Activated CD4-positive, alpha-beta T cell treated with anti-CD3 and anti-CD28 coated beads for 4 hours (primary cell): ENCODE measurements around the gene STPG4.

ENCODE experiments used
- DNase-seq, 2 donors: peaks; one replicate each; pipeline ENCODE4 v3.0.0-alpha.2; 2020

Gene STPG4

GRCh38 chr2:47086054-47086471 lies 69.0 kb downstream of the STPG4 start:
- DNase-seq, result no peak

GRCh38 chr2:47083886-47084687 lies 71.0 kb downstream of the STPG4 start:
- no peak for DNase-seq

- no peak for DNase-seq
These were observed 71.6 kb downstream of the STPG4 start for GRCh38 chr2:47083485-47083884.

GRCh38 chr2:47083005-47083404 lies 72.1 kb downstream of the STPG4 start:
- DNase-seq, result no peak

GRCh38 chr2:47080888-47081301 lies 74.2 kb downstream of the STPG4 start:
- no peak for DNase-seq

- no peak for DNase-seq
These were observed 75.3 kb downstream of the STPG4 start for GRCh38 chr2:47079515-47080412.

- no peak for DNase-seq
These were observed 76.3 kb downstream of the STPG4 start for GRCh38 chr2:47078541-47079482.

GRCh38 chr2:47077442-47078117 lies 77.5 kb downstream of the STPG4 start:
- DNase-seq, result no peak

- DNase-seq, result no peak
These were observed 78.3 kb downstream of the STPG4 start for GRCh38 chr2:47076586-47077441.

- no peak for DNase-seq
These were observed 79.0 kb downstream of the STPG4 start for GRCh38 chr2:47076126-47076506.

GRCh38 chr2:47075361-47076125 lies 79.6 kb downstream of the STPG4 start:
- DNase-seq, result no peak

GRCh38 chr2:47074691-47075090 lies 80.4 kb downstream of the STPG4 start:
- no peak for DNase-seq

- no peak for DNase-seq
These were observed 81.5 kb downstream of the STPG4 start for GRCh38 chr2:47073641-47074040.

- DNase-seq, result no peak
These were observed 81.9 kb downstream of the STPG4 start for GRCh38 chr2:47073217-47073616.

- DNase-seq, result no peak
These were observed 82.3 kb downstream of the STPG4 start for GRCh38 chr2:47072728-47073191.

- DNase-seq, result no peak
These were observed 83.0 kb downstream of the STPG4 start for GRCh38 chr2:47072018-47072691.

- no peak for DNase-seq
These were observed 83.9 kb downstream of the STPG4 start for GRCh38 chr2:47070920-47071824.

GRCh38 chr2:47070155-47070919 lies 84.8 kb downstream of the STPG4 start:
- no peak for DNase-seq
